ENCODE results near the gene CC2D1A. TPM values are rescaled to one million over a fixed set of nuclear protein-coding genes. Genes with fewer than 3 reads are reported as not detected.

CC2D1A gene
- polyA plus RNA-seq, 1 of the 3 experiments (the other 2 are of a cell fraction), result 24.2 TPM

DNA sequence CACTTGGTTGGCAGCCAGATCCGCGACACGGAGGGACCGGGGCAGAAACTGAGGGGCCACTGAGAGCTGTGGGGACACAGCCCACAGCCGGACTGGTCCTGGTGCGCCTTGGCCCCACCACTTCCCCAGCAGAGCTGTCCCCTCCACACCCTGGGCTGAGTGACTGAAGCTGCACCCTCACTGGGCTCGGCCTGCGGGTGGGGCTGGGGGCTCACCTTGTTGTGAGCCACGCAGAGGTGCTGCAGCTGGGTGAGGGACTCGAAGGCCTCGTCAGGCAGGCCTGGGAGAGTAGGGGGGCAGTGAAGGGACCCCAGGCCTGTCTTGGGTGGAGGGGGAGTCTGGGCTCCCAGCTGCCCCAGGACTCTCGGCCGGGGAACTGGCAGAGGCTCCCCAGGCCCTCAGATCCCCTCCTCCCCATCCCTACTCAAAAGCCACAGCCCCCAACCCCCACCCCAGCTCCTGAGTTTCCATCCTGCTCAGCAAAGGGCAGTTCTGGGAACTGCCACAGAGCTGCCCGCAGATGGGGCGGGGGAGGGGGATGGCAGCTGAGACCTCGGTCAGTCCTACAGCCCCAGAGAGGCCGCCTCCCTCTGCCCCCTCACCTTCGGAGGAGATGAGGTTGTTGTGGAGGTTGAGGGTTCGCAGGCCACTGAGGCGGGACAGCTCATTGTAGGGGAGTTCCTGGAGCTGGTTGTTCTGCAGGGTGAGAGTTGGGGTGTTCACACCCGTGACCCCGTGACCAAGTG, 29.9 kb downstream of the CC2D1A start:
- H3K27me3 ChIP-seq (ENCODE audit: insufficient read depth), result no peaks in the 10 kb centered on the region
- H4K20me1 ChIP-seq (ENCODE audit: insufficient read depth), result no peaks in the 10 kb centered on the region
- H3K27ac ChIP-seq (ENCODE audit: low read depth in 2 of 2, low read length in 1 of 2), result peak overlapping the region in 1 of 2 experiments; percentile 43; a peak in 1 of 4 replicates
- no peaks in the 10 kb centered on the region for H3K9me2 ChIP-seq
- H3K4me3 ChIP-seq (ENCODE audit: low read depth in 2 of 2, low read length in 1 of 2), result no peak overlapping the region
- no peaks in the 10 kb centered on the region for H3K9me3 ChIP-seq
- 89% methylated on average over 11 of the region's 22 CpGs for WGBS (ENCODE audit: low lambda C conversion rate)
- POLR2A ChIA-PET, result interaction anchor here (1.1 kb wide), 1 partner anchor 16 kb away, joined by 5 read pairs; the partner anchor contains the start of gene DCAF15
- H3K4me1 ChIP-seq (ENCODE audit: control insufficient read depth in 1 of 2, insufficient read depth in 2 of 2, low read depth in 1 of 2, low read length in 1 of 2), result peaks cover 0 to 26% of the 10 kb centered on the region in 2 experiments; a peak in 1 of 4 replicates
- H2AFZ ChIP-seq (ENCODE audit: low read depth), result no peak overlapping the region
- CTCF ChIA-PET, result interaction anchor here (0.9 to 1.3 kb wide), 3 partner anchors 24 to 108 kb away, joined by 3 to 7 read pairs (median 3); no protein-coding TSS in a partner anchor
- H3K4me2 ChIP-seq, result no peak overlapping the region
- TF ChIP-seq CHD2 (IDR thresholded peaks at IDR 0.05; ENCODE audit: low read length, partially characterized antibody) (peak; percentile 36), RCOR1 (IDR thresholded peaks at IDR 0.05; ENCODE audit: low read length) (no peak)
- peak; percentile 73 for DNase-seq
- H3K79me2 ChIP-seq (ENCODE audit: insufficient read depth), result no peaks in the 10 kb centered on the region
- H3K9ac ChIP-seq, result no peak overlapping the region
- H3F3A ChIP-seq (replicated peaks; ENCODE audit: insufficient read depth), result no peaks in the 10 kb centered on the region
- H3K36me3 ChIP-seq (replicated peaks in 1 of 2; ENCODE audit: control insufficient read depth in 1 of 2, insufficient read depth in 2 of 2, low read length in 1 of 2), result peaks cover 0 to 2% of the 10 kb centered on the region in 2 experiments

- peak overlapping the region; percentile 29 to 86; a peak in 3 of 4 replicates for H3K27ac ChIP-seq (ENCODE audit: low read depth in 2 of 2, low read length in 1 of 2)
- H4K20me1 ChIP-seq (ENCODE audit: insufficient read depth), result no peaks in the 10 kb centered on the region
- H2AFZ ChIP-seq (ENCODE audit: low read depth), result peak overlapping the region; percentile 81; the same call in 1 of the 2 replicates
- H3K9ac ChIP-seq, result no peak overlapping the region
- 27% methylated on average over 14 of the region's 29 CpGs for WGBS (ENCODE audit: low lambda C conversion rate)
- no peaks in the 10 kb centered on the region for H3F3A ChIP-seq (replicated peaks; ENCODE audit: insufficient read depth)
- ChIA-PET POLR2A (interaction anchor here (0.5 to 2.2 kb wide), 12 partner anchors 8 to 163 kb away, joined by 3 to 24 read pairs (median 3); partner anchors contain the start of genes C19orf53, DCAF15, IL27RA and MISP3), CTCF (interaction anchor here (0.6 to 2.4 kb wide), 14 partner anchors 9 to 135 kb away, joined by 3 to 17 read pairs (median 4); partner anchors contain the start of genes DCAF15, IL27RA and MISP3)
- TF ChIP-seq USF2 (IDR thresholded peaks at IDR 0.05; ENCODE audit: borderline replicate concordance, low read depth, low read length) (no peak), NRF1 (IDR thresholded peaks at IDR 0.05; ENCODE audit: low read depth, low read length) (no peak), TEAD4 (IDR thresholded peaks at IDR 0.05; ENCODE audit: borderline replicate concordance, insufficient read depth) (no peak), TCF12 (IDR thresholded peaks at IDR 0.05) (no peak), MXI1 (IDR thresholded peaks at IDR 0.05; ENCODE audit: low read depth, low read length) (no peak), RAD21 (IDR thresholded peaks at IDR 0.05; ENCODE audit: low read length) (no peak), NFIC (IDR thresholded peaks at IDR 0.05; ENCODE audit: borderline replicate concordance) (no peak), ELF1 (IDR thresholded peaks at IDR 0.05) (no peak), YY1 (IDR thresholded peaks at IDR 0.05; ENCODE audit: low read depth) (no peak)
- no peaks in the 10 kb centered on the region for H3K79me2 ChIP-seq (ENCODE audit: insufficient read depth)
- H3K36me3 ChIP-seq (replicated peaks in 1 of 2; ENCODE audit: control insufficient read depth in 1 of 2, insufficient read depth in 2 of 2, low read length in 1 of 2), result no peaks in the 10 kb centered on the region
- peak overlapping the region; percentile 24 to 57 for H3K4me3 ChIP-seq (ENCODE audit: low read depth in 2 of 2, low read length in 1 of 2)
- peak overlapping the region; percentile 72; the same call in 1 of the 2 replicates for H3K4me2 ChIP-seq
- peaks cover 0 to 26% of the 10 kb centered on the region in 2 experiments; a peak in 1 of 4 replicates for H3K4me1 ChIP-seq (ENCODE audit: control insufficient read depth in 1 of 2, insufficient read depth in 2 of 2, low read depth in 1 of 2, low read length in 1 of 2)
- H3K27me3 ChIP-seq (ENCODE audit: insufficient read depth), result no peaks in the 10 kb centered on the region
- no peaks in the 10 kb centered on the region for H3K9me3 ChIP-seq
- H3K9me2 ChIP-seq, result no peaks in the 10 kb centered on the region
- peak; percentile 87 for DNase-seq
Measured at GRCh38 chr19:13937479-13938300, 31.7 kb downstream of the CC2D1A start.
